IPS-NIHi7 (cell line): ENCODE results near the gene NUAK2.
"Not testable (repeated sequence)": the region's sequence is repeated elsewhere in the genome, so short reads cannot be mapped to it uniquely, and the experiment has no call there.

Source experiments
- DNase-seq: peaks from one replicate; pipeline ENCODE4 v3.0.0; 2012; ENCODE audit warnings: mixed read lengths; ENCODE audit errors: extremely low spot score

NUAK2 gene

DNA sequence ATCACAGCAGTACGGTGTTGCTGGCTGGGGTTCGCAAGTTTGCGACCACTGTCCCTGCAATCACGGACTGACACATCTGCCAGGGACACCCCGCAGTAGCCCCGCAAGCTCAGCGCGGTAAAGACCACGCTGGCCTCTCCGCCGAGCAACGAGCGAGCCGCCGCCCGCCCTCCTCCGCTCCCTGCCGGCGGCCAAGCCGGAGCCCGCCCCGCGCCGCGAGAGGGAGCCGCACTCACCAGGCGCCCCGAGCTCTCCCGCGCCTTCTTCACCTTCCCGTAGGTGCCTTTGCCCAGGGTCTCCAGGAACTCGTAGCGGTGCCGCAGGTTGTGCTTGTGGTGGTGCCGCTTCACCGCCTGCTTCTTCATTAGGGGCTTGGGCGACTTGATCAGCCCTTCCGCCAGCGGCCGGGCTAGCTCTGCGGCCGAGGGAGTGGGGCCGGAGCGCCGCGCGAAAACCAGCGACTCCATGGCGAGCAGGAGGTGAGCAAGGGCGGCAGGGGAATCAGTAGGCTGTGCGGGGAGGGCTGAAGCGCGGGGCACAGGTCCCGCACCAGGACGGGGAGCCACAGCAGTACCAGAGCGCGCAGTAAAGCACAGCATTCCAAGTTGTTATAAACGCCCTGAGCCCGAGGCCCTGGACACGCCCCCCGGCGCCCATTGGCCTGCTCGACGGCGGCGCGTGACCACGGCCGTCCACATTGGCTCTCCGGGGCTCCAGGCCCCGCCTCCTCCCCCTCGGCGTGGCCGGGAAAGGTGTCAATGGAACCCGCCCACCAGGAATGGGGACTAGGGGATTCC, at the start of gene NUAK2:
NUAK2 (minus strand) TSS at position 584 of the 797 bp plus-strand sequence; CDS start at position 467, 117 bp downstream.
- peak; percentile 96 for DNase-seq

DNA sequence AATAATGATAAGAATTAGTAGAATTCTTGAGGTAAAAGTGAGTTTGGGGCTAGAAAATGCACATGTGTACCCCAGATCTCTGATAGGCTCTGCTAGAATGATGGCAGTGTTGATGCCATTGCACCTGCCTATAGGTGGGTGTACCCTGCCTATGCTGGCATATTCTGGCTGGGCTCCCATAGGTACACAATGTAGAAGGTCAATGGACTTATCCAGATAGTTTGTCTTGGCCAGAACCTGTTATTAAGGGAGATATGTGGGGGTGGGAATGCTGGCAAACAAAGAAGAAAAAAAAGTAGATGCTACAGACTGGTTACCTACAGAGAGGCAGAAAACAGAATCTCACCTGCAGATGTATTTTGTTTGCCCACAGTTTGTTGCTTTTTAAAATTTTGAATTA, 49.2 kb upstream of the NUAK2 start:
- DNase-seq, result no peak

DNA sequence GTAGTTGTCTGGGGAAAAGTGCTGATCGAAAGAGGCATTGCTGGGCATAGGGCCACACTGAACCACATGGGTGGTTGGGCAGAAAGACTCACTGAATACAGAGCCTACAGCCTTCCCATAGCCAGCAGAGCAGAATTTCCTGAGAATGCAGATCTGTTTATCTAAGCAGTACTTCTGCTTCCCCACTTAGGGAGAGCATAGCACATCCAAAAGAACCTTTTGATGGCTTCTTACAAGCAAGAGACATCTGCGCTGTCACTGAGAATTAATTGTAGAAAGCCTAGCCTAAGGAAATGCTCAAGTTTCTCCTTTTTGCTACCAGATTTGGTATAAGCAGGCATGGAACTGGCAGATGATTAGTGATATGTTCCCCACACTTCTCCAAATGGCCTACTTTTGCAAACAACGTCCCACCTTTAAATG, 48.2 kb upstream of the NUAK2 start:
- no peak for DNase-seq

DNA sequence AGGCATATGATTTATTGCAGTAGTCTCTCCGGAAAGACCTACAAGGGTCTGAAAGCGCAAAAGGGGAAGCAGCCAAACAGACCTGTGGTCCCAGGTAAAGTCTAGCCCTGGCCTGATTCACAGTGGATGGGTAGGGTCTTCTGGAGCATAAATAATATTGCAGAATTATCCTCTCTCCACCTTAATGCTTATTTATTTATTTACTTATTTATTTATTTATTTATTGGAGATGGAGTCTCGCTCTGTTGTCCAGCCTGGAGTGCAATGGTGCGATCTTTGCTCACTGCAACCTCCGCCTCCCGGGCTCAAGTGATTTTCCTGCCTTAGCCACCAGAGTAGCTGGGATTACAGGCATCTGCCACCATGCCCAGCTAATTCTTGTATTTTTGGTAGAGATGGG, 46.9 kb upstream of the NUAK2 start:
- no peak for DNase-seq

DNA sequence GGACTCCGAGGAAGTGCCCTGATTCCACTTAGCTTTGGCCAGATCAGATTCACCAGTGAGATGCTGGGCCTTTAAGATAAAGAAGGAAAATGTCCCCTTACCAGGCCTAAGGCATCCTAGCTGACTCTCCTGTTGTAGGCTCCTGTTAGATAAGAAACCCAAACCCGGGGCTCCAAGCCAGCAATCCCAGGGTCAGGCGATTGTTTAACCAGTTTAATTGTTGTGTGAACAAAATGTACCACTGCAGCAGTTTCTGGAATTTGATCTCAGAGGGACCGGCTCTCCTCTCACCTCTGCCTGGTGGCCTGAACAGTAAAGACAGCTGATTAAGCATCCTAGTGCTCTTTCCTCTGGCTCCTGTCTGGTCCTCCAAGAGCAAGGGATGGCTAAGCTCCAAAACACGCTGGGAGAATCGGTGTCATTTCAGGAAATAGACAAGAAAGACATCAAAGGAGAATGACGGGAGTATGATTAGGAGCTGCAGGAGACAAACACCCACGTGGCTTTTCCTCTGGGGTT, 44.5 kb upstream of the NUAK2 start:
- DNase-seq, result no peak

DNA sequence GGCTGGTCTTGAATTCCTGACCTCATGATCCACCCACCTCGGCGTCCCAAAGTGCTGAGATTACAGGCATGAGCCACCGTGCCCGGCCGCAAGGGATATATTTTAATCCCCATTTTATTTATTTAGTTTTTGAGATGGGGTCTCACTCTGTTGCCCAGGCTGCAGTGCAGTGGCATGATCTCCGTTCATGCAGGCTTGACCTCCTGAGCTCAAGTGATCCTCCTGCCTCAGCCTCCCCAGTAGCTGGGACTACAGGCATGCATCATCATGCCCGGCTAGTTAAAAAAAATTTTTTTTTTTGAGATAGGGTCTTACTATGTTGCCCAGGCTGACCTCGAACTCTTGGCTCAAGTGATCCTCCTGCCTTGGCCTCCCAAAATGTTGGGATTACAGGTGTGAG, 43.5 kb upstream of the NUAK2 start:
- not testable (repeated sequence) for DNase-seq

DNA sequence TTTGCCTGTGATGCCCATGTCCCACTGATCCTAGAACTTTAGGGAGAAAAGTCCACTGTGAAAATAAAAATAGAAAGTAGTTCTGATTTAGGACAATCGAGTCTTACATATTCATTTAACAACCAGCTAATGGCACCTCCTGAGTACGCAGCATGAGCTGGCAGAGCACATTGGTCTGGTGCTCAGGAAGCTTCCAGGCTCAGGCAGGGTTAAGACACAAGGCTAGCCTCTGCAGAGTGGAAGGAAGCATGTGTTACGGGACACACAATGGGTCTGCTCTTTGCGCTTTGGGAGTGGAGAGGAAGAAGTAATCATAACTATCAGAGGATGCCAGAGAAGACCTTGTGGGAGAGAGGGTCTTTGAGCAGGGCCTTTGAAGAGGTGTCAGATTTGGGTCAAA, 39.3 kb upstream of the NUAK2 start:
- DNase-seq, result no peak

DNA sequence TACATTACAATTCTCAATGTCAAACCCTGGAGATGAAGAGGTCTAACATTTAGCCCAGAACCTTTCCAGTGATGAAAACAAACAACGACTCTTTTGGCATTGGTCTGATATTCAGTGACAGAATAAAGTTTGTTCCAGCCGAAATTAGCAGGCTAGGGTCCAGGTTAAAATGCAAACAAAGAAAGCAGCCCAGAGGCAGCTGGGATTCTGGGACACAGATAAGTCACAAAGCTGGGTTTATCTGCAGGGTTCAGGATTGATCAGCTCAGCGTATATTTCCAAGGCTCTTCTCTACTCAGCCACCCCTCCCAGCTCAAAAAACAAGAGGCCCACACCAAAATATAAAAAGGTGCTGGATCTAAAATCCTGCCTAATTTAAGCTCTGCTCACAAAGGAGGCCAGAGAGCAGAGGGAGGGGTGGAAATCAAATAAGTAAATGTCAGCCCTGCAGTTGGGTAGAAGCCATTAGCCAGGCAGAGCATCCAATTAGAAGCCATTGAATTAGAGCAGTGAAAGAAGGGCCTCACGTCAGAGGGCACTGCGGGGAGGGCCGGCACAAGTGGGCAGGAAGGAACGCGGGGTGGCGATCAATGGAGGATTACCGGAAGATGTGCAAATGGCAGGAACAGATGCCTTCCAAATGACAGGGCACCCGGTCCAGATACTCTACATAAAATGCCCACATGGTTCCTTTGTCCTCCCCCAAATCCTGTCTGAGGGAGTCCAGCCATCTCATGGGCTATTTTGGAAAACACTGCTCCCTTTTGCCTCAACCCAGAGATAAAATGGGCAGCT, 38.4 kb upstream of the NUAK2 start:
- no peak for DNase-seq

DNA sequence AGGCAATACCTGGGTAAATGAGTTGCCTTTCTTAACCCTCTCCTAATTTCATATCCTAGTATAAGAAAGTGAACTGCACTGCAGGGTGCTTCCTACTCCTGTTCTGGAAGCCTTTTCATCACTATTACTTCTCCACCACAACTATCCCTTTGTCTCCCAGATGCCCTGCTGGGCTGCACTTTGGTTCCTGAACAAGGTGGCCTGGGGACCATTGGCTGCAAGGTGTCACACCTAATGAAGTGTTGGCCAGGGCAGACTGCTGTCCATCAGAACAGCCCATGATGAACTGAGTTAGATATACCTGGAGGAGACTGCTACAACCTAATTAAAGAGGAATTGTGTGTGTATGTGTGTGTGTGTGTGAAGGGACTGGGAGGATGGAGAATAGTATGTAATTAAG, 37.0 kb upstream of the NUAK2 start:
- DNase-seq, result no peak

DNA sequence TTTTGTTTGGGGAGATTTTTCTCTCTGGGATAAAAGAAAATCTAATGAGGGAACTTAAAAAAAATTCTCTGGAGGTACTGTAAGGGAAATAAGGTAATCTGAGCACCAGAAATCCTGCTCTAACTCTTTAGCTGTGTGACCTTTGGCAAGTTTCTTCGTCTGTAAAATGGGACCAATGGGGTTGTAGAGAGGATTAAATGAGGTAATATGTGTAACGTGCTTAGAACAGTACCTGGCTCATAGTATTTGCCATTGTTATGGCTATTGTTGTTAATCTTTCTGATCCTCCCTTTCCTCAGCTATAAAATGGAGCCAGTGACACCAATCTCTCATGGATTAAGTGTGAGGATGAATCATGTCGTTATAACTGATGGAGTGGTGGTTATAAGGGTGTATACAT, 36.0 kb upstream of the NUAK2 start:
- no peak for DNase-seq

DNA sequence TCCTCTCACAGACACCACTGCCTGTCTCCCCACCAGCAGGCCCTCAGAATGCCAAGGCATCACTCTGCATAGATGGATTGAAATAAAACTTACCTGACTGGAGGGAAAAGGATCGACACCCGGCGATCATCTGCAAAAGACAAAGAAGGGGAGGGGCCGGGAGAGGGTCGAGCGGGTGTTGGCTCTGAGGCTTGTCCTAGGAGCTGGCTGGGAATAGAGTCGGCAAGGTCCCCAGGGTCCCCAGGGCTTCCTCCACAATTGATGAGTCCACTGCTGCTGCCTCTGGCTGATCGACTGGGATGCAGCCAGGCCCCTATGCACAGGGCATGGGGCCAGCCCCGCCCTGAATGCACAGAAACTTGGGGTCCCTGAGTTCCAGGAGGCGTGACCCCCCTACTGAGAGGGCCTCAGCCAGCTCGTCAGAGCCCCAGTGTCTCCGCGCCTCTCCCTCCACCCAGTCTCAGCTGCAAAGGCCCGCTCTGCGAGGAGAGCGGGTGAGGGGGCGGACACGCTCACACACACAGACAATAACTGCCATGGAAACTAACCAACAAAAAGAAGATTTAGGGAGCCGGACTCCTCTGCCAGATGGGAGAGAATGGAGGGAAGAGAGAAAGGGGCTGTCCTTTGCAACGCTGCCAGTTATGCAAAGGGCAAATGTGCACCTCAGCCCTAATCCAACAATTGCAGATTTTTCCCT, 35.0 kb upstream of the NUAK2 start, which contains the start of gene KLHDC8A:
KLHDC8A (minus strand) TSS at position 483 of the 700 bp plus-strand sequence. CDS start 13,318 bp downstream, outside the sequence.
- DNase-seq, result no peak

DNA sequence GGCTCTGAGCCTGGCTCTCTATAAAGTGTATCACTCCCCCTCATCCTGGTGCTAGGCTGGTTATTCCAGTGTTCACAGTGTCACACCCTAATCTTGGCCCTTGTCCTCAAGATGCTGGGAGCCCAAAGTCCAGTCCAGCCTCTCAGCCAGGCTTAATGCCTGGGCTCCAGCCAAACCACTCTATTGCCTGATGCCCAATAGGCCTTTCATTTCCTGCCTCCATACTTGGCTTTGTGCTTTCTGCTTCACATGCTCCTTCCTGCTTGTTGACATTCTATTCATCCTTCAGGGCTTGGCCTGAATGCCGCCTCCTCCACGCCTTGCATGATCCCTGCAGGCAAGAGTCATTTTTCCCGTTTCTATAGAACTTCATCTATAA, 33.5 kb upstream of the NUAK2 start:
- DNase-seq, result no peak

DNA sequence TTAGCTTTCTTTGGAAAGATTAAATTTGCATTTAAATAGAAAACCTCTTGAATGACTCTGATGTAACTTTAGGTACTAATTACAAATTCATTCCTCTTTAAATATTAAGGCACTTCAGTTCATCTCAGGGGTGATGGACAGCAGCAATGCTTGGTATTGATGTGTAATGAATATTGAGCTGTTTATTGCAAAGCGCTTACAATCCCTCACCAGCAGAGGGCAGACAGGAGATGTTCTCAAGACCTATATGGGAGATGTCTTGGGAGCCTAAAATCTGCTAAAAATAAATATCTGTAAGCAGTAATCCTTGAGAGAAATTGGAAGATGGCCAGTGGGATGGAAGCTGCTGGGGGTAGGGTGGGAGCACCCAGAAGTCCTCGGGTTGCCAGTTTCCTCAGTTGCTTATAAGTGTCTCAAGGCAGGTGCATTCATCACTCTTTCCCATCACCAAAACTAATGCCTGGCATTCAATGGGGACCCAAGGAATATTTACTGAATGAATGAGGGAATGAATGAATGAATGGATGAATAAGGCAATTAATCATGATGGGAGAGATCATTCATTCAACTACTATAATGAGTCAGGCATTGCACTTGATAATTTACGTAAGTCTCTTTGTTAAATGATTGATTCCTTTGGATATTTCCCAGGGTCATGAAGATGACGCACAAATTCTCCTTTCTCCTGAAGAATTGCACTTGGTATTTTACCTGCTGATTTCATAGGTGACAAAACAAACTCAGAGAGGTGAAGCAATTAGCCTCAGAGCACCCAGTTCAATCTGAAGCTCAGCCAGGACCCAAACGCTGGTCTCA, 32.9 kb upstream of the NUAK2 start:
- peak; percentile 39 for DNase-seq

DNA sequence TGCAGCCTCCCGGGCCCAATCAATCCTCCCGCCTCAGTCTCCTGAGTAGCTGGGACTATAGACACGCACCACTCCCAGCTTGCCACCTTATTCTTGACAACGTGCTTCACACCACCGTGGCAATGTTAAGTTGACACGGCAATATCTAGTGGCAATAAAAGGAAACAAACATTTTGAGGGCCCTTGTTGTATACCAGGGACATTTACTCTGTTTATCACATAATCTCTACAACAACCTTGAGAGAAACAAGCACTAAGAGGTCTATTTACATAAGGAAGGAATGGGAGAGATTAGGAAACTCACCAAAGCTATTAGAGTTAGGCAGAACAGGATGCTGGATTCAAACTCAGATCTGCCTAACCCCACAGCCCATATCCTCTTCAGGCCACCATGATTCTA, 32.1 kb upstream of the NUAK2 start:
- DNase-seq, result no peak

DNA sequence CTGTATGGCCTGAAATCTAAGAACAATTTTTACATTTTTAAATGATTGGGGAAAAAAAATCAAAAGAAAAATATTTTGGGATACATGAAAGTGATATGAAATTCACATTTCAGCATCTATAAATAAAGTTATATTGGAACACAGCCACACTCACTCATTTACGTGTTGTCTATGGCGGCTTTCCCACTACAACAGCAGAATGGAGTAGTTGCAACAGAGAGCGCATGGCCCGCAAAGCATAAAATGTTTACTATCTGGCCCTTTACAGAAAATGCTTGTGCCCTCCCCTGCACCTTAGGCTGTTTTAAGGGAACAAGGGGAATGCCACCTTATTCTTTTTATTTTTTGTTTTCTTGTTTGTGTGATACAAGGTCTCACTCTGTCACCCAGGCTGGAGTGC, 31.6 kb upstream of the NUAK2 start:
- no peak for DNase-seq

DNA sequence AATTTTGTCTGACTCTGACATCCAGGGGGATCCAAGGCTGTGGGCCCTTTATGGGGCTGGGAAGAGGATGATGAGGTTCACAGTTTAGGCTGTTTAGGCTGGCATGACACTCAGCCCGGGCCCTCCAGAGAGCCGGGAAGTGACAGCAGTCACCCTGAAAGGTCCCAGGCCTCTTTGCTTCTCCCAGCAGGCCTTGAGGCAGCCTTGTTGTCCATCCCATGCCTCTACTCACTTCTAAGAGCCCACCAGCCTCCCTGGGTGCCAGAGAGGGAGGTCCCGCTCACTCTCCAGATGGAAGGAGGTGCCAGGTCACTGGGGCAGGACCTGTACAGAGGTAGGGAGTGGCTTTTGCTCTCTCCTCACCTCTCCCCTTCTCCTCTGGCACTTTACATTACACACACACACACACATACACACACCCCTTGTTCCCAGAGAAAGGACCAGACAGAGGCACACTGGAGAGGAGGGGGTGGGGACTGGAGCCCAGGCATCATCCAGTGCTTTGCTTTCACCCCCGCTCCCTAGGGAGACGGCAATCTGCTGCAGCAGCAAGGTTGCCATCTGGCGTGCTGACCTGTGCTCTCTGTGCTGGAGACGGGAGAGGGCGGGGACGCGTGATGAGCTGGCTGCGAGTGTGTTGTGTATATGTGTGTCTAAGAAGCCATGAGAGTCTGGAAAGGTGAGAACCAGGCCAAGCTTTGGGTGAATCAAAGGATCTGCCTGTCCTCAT, 30.6 kb upstream of the NUAK2 start:
- DNase-seq, result no peak

DNA sequence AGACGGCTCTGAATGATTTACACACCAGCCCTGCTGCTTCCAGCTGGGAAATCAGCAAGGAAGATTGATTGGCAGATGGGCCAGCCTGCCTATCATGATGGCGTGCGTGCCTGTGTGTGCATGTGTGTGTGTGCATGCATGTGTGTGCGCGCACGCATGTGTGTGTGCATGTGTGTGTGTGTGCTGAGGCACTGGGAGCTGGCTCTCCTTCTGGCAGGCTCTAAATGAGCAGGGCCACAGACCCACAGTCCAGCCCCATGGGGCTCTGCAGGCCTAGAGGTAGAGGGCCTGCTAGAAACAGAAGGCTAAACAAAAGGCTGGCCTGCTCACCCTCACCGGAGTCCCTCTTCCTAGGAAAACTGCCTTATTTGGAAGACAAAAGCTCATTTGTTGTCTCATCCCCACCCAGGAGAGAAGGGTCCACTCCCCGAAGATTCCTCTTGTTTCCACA, 29.2 kb upstream of the NUAK2 start:
- DNase-seq, result peak; percentile 58

DNA sequence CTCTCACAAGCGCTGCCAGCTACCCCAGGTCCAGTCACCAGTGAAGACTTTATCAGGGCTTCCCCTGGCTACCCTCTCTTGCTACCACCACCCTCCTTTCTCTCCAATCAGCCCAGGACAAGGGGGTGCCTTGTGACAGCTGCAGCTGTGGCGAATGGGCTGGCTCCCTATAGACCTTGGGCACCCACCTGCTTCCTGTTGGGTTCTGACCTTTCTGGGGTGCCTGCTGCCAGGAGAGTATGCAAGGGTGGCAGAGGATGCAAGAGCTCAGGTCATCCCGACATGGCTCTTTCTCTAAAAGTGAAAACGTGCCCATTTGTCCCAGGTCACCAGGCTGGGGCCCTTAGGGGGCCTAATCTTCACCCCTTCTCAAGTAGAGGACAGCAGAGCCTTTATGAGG, 28.6 kb upstream of the NUAK2 start:
- no peak for DNase-seq

DNA sequence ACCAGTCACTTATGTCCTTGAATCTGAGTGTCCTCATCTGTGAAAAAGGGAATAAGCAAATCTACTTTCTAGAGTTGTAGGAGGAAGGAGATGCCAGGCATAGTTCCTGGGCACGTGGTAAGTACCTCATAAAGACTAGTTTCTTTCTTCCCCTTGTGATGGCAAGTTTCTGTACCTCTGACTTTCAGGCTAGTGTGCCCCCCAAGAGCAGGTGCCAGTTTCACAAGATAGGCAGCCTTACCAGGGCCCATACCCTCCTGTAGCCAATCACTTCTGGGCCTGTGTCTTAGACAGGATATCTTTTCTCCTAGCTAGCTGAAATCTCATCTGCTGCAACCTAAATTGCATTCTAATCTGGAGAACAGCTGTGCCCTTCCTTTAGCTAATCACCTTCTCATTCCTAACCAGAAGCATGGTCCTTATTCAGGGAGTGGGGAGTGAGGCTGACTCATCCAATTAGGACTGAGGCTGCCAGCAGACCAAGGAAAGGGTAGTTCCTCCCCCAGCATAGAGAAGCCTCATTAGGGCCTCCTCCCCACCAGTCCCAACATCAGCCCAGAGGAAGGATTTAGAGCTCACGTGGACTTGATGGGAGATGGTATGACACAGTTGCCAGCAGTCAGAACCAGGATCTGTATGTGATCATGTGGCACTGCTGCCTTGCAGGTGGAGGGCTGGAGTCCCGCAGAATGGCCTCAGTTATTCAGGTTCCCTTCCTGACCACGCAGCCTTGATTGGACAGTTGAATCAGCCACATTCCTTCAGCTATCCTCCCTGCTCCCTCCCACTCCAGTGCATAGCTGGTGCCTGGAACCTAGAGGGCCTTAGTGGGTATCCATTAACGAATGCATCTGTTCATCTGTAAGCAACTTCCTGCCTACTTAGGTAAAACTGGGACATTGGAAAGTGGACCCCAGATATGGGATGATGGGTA, 27.3 kb upstream of the NUAK2 start:
- DNase-seq, result no peak
